ENCODE measurements around the gene SHROOM3.

- no peak for TF ChIP-seq CTCF (IDR thresholded peaks at IDR 0.05)
- TF ChIP-seq POLR2A (IDR thresholded peaks at IDR 0.05): no peak
Measured at GRCh38 chr4:76705472-76705871, 270.4 kb downstream of the SHROOM3 start.
